HCT116 (cell line): ENCODE data around the gene CIZ1. TPM values are rescaled to one million over a fixed set of nuclear protein-coding genes. Genes with fewer than 3 reads are reported as not detected.
A peak's percentile ranks its signal among the peaks of the same experiment; 100 is the strongest.

Source experiments
- ATAC-seq: fragments of 200-7000 bp; cut with Tn5 transposase; 2 replicates; pipeline ENCODE4 v1.9.1; 2020; ENCODE audit warnings: mild to moderate bottlenecking, moderate library complexity
- BruUV-seq: library from RNA; stranded (reverse); fragments of 400-500 nt; replicated peaks from 2 replicates; lab custom pipeline; 2021; lab: Mats Ljungman, UMichigan
- CTCF ChIA-PET: fragments of 300-600 bp; sonication (Branson Sonifier 250); formaldehyde crosslinking; loops from one replicate; lab custom pipeline; 2021; ENCODE audit warnings: antibody characterized with exemption; lab: Charles Lee
- POLR2A ChIA-PET: fragments of 300-600, 350-600 bp; sonication (Branson Sonifier 250); formaldehyde crosslinking; loops from one replicate; lab custom pipeline; 2021; ENCODE audit warnings: antibody characterized with exemption; lab: Charles Lee
- RAD21 ChIA-PET, 2 experiments: fragments of 300-600 bp; sonication (Branson Sonifier 250); formaldehyde crosslinking; loops; one replicate each; lab custom pipeline; 2023; ENCODE audit warnings: low total read pairs in 2 of 2; ENCODE audit not compliant: uncharacterized antibody in 2 of 2, unreplicated experiment in 2 of 2, low non-redundant PET in 1 of 2; lab: Charles Lee
- DNase-seq: peaks from one replicate; pipeline ENCODE4 v3.0.0-alpha.2; 2010; ENCODE audit warnings: low read depth, low spot score
- H2AFZ ChIP-seq: fragments of 200-600 bp; shearing (Covaris generic), sonication (generic); 2 replicates; pipeline ENCODE4 v1.6.1; 2017; ENCODE audit warnings: low read depth, mixed run types, mixed read lengths, antibody characterized with exemption, low read length; ENCODE audit not compliant: poor library complexity, severe bottlenecking
- H3K27ac ChIP-seq: 2 replicates; pipeline ENCODE4 v1.5.1; 2012; ENCODE audit warnings: low read depth, low read length
- H3K27me3 ChIP-seq: fragments of 200-600 bp; sonication (generic); 2 replicates; pipeline ENCODE4 v1.6.1; 2016; ENCODE audit warnings: mixed run types, low read length, mixed read lengths; ENCODE audit not compliant: insufficient read depth
- H3K36me3 ChIP-seq, 2 experiments: fragments of 200-500 bp in 1 of 2; fragments of 200-600 bp in 1 of 2; sonication (Bioruptor generic) in 1 of 2; sonication (generic) in 1 of 2; 2 replicates each; pipeline versions ENCODE4 v1.5.1 to v1.6.1; 2014 to 2016; ENCODE audit warnings: low read length in 2 of 2, inconsistent platforms in 1 of 2, mixed read lengths in 1 of 2, mixed run types in 1 of 2; ENCODE audit not compliant: insufficient read depth in 2 of 2, control insufficient read depth in 1 of 2
- H3K4me1 ChIP-seq, 2 experiments: fragments of 200-600 bp in 1 of 2; sonication (generic) in 1 of 2; 2 replicates each; pipeline versions ENCODE4 v1.5.1 to v1.6.1; 2012 to 2017; ENCODE audit warnings: low read length in 2 of 2, inconsistent platforms in 1 of 2, mild to moderate bottlenecking in 1 of 2, mixed read lengths in 1 of 2, mixed run types in 1 of 2, moderate library complexity in 1 of 2; ENCODE audit not compliant: insufficient read depth in 2 of 2, control insufficient read depth in 1 of 2
- H3K4me2 ChIP-seq: fragments of 200-600 bp; sonication (generic); 2 replicates; pipeline ENCODE4 v1.6.1; 2017; ENCODE audit warnings: mixed run types, low read length, mixed read lengths
- H3K4me3 ChIP-seq, 2 experiments: fragments of 200-600 bp in 1 of 2; sonication (generic) in 1 of 2; replicated peaks in 1 of 2; 2 replicates each; pipeline ENCODE4 v1.5.1; 2011 to 2016; ENCODE audit warnings: low read length in 2 of 2, control low read depth in 1 of 2, low read depth in 1 of 2, mild to moderate bottlenecking in 1 of 2, mixed read lengths in 1 of 2, mixed run types in 1 of 2
- H3K79me2 ChIP-seq: fragments of 200-600 bp; sonication (generic); 2 replicates; pipeline ENCODE4 v1.6.1; 2017; ENCODE audit warnings: mild to moderate bottlenecking, mixed run types, low read length, moderate library complexity, mixed read lengths; ENCODE audit not compliant: insufficient read depth
- H3K9ac ChIP-seq: fragments of 200-600 bp; sonication (generic); 2 replicates; pipeline ENCODE4 v1.6.1; 2016; ENCODE audit warnings: low read length, mixed read lengths
- H3K9me2 ChIP-seq: fragments of 200-600 bp; sonication (generic), shearing (Covaris generic); 2 replicates; pipeline ENCODE4 v1.6.1; 2017; ENCODE audit warnings: mixed run types, mild to moderate bottlenecking, moderate library complexity; ENCODE audit not compliant: insufficient read depth
- H3K9me3 ChIP-seq, 2 experiments: fragments of 200-500 bp in 1 of 2; fragments of 200-600 bp in 1 of 2; sonication (Bioruptor generic) in 1 of 2; sonication (generic) in 1 of 2; 2 replicates each; pipeline ENCODE4 v1.6.1; 2014 to 2017; ENCODE audit warnings: low read length in 2 of 2, mixed read lengths in 2 of 2, inconsistent platforms in 1 of 2, low read depth in 1 of 2, mild to moderate bottlenecking in 1 of 2, mixed run types in 1 of 2, moderate library complexity in 1 of 2; ENCODE audit not compliant: control insufficient read depth in 1 of 2, insufficient read depth in 1 of 2
- H4K20me1 ChIP-seq: fragments of 200-600 bp; sonication (generic), shearing (Covaris generic); 2 replicates; pipeline ENCODE4 v1.6.1; 2017; ENCODE audit warnings: mixed run types, mild to moderate bottlenecking, moderate library complexity; ENCODE audit not compliant: insufficient read depth
- CEBPB ChIP-seq: IDR thresholded peaks from 2 replicates; pipeline ENCODE4 v1.6.1; 2012; ENCODE audit warnings: low read depth
- EZH2 ChIP-seq: fragments of 200-600 bp; sonication (generic); IDR thresholded peaks from 2 replicates; pipeline ENCODE4 v1.6.1; 2017; ENCODE audit warnings: antibody characterized with exemption, mixed run types
- EZH2phosphoT487 ChIP-seq: fragments of 200-600 bp; IDR thresholded peaks from 2 replicates; pipeline ENCODE4 v1.6.1; 2018; ENCODE audit warnings: antibody characterized with exemption, borderline replicate concordance
- REST ChIP-seq: IDR thresholded peaks from 2 replicates; pipeline ENCODE4 v1.6.1; 2012; ENCODE audit warnings: low read depth
- SP1 ChIP-seq: IDR thresholded peaks from 2 replicates; pipeline ENCODE4 v1.6.1; 2012; ENCODE audit warnings: low read depth
- TCF7L2 ChIP-seq: IDR thresholded peaks from 2 replicates; pipeline ENCODE4 v1.7.0; 2011; ENCODE audit warnings: borderline replicate concordance, inconsistent platforms; ENCODE audit not compliant: insufficient read depth, insufficient read length; ENCODE audit errors: extremely low read depth
- YY1 ChIP-seq: IDR thresholded peaks from 2 replicates; pipeline ENCODE4 v1.6.1; 2011; ENCODE audit warnings: low read length, low read depth, moderate library complexity, mild to moderate bottlenecking; ENCODE audit not compliant: insufficient replicate concordance; ENCODE audit errors: extremely low read depth
- intact Hi-C: fragments of 100-400 bp; cut with micrococcal nuclease; formaldehyde crosslinking; loops from 2 replicates; pipeline ENCODE4 v1.10.0; 2022
- total RNA-seq: library from RNA; stranded (reverse); gene quantifications from one replicate; pipeline ENCODE4 v1.2.1, GENCODE V29; 2021; ENCODE audit not compliant: unreplicated experiment
- TF ChIP-seq, protein P1 (sequence below), 3 experiments: fragments of 200-600 bp in 1 of 3; sonication (generic) in 1 of 3; IDR thresholded peaks in 2 of 3; conservative IDR thresholded peaks in 1 of 3; 2 replicates each; pipeline ENCODE4 v1.5.1; 2012 to 2017; ENCODE audit warnings: low read depth in 2 of 3, low read length in 2 of 3, antibody characterized with exemption in 1 of 3, borderline replicate concordance in 1 of 3, control low read depth in 1 of 3, mild to moderate bottlenecking in 1 of 3, mixed read lengths in 1 of 3, mixed run types in 1 of 3, moderate library complexity in 1 of 3; ENCODE audit not compliant: insufficient read depth in 1 of 3

The CIZ1 gene
- total RNA-seq, 1 experiment from 2014 or later, result 144 TPM

DNA sequence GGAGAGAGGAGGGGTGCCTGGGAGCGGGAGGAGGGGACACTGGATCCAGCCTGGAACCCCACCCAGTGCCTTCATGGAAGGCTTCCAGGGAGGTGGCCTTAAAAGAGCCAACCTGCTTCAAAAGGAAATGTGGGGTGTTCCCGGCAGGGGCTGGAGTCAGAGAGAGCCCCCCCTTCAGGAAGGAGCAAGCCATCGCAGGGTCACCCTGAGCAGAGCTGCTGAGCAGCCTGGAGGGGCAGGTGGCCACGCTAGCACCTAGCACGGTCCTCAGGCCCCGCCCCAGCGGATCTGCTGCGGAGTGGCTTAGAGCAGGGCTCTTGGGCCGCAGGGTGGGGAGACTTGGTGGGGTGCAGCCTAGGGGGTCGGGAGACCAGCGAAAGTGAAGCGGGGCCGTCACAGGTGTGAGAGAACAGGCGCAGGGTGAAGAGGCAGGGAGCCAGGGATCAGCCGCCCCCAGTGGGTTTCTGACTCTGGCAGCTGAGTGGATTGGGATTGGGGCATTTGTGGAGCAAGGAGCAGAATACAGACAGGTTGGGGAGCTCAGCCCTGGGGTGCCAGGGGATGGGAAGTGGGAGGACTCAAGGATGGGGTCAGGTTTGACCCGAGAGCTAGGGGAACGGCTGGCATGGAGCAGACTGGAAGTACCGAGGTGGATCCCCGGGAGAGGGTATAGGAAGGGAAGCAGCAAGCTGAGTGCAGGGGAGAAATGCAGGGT is 40.6 kb downstream of the CIZ1 start:
- ChIA-PET POLR2A (interaction anchor here (1.0 to 2.1 kb wide), 2 partner anchors 9 to 10 kb away, joined by 3 to 7 read pairs; partner anchors contain the start of gene BBLN), RAD21 (no interaction called here), CTCF (interaction anchor here (0.8 to 1.2 kb wide), 2 partner anchors 9 kb away, joined by 4 to 6 read pairs; partner anchors contain the start of gene BBLN)
- Histone ChIP-seq H2AFZ (no peak overlapping the region), H3K4me3 (no peak overlapping the region), H3K4me1 (peaks cover 10 to 29% of the 10 kb centered on the region in 2 experiments), H3K9ac (no peak overlapping the region), H3K27ac (no peak overlapping the region), H3K79me2 (no peaks in the 10 kb centered on the region), H3K9me2 (no peaks in the 10 kb centered on the region), H3K36me3 (no peaks in the 10 kb centered on the region), H4K20me1 (no peaks in the 10 kb centered on the region), H3K9me3 (no peaks in the 10 kb centered on the region), H3K27me3 (no peaks in the 10 kb centered on the region), H3K4me2 (no peak overlapping the region)
- ATAC-seq (peak; percentile 89), DNase-seq (peak; percentile 10)
- intact Hi-C loops, result no loop called here
- TF ChIP-seq, protein P1, sequence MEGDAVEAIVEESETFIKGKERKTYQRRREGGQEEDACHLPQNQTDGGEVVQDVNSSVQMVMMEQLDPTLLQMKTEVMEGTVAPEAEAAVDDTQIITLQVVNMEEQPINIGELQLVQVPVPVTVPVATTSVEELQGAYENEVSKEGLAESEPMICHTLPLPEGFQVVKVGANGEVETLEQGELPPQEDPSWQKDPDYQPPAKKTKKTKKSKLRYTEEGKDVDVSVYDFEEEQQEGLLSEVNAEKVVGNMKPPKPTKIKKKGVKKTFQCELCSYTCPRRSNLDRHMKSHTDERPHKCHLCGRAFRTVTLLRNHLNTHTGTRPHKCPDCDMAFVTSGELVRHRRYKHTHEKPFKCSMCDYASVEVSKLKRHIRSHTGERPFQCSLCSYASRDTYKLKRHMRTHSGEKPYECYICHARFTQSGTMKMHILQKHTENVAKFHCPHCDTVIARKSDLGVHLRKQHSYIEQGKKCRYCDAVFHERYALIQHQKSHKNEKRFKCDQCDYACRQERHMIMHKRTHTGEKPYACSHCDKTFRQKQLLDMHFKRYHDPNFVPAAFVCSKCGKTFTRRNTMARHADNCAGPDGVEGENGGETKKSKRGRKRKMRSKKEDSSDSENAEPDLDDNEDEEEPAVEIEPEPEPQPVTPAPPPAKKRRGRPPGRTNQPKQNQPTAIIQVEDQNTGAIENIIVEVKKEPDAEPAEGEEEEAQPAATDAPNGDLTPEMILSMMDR (IDR thresholded peaks at IDR 0.05 in 2 of 3, conservative IDR thresholded peaks at IDR 0.05 in 1 of 3; ENCODE audit: borderline replicate concordance in 1 of 3, insufficient read depth in 1 of 3, low read depth in 2 of 3, low read length in 2 of 3), result peak in 2 of 3 experiments; percentile 66 to 70; a peak in 4 of 6 replicates
- no peak for TF ChIP-seq EZH2phosphoT487
- BruUV-seq, result no TSS peak

DNA sequence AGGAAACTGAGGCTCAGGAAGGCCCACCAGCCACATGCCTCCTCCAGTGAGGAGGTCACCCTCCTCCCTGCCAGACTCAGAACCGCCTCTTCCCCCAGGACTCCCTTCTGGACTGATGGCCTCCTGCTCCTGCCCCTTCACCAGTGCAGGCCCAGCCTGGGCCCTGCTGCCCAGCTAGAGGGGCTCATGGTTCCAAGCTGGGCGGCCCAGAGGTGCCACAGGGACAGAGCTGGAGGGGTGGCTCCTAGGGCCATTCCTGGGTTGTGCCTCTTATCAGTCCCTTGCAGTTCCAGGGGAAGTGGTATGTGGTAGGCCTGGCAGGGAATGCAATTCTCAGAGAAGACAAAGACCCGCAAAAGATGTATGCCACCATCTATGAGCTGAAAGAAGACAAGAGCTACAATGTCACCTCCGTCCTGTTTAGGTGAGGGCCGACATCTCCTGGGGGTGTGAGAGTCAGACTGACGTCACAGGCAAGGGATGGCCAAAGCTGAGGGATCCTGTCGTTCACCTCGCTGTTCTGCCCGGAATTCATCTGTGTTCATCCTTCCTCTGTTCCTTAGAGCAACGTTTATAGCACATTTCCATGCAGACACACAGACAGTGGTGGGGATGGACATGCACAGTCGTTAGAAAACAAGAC is 41.3 kb downstream of the CIZ1 start:
- DNase-seq, result no peak
- TF ChIP-seq CEBPB (no peak), SP1 (no peak), EZH2 (no peak), YY1 (no peak), TCF7L2 (no peak), REST (no peak)

More for the DNA sequence above, 41.3 kb downstream of the CIZ1 start:
- intact Hi-C loops, result no loop called here
- no peaks in the 10 kb centered on the region for H3K36me3 ChIP-seq
- H3K27me3 ChIP-seq, result no peaks in the 10 kb centered on the region
- H3K9ac ChIP-seq, result no peak overlapping the region
- H3K4me1 ChIP-seq, result peaks cover 10 to 29% of the 10 kb centered on the region in 2 experiments
- H3K79me2 ChIP-seq, result no peaks in the 10 kb centered on the region
- RAD21 ChIA-PET, result no interaction called here
- no peak overlapping the region; the same call in 1 of the 2 replicates for H3K4me2 ChIP-seq
- H3K27ac ChIP-seq, result no peak overlapping the region
- H4K20me1 ChIP-seq, result no peaks in the 10 kb centered on the region
- no peak for ATAC-seq
- no peak overlapping the region for H3K4me3 ChIP-seq
- H2AFZ ChIP-seq, result no peak overlapping the region
- CTCF ChIA-PET, result interaction anchor here (0.8 kb wide), 1 partner anchor 9 kb away, joined by 4 read pairs; no protein-coding TSS in a partner anchor
- POLR2A ChIA-PET, result interaction anchor here (2.1 kb wide), 1 partner anchor 10 kb away, joined by 7 read pairs; the partner anchor contains the start of gene BBLN
- no peaks in the 10 kb centered on the region for H3K9me2 ChIP-seq
- no TSS peak for BruUV-seq
- H3K9me3 ChIP-seq, result no peaks in the 10 kb centered on the region
